HG02885 (cell line): Measurements from ENCODE around the gene TRMO.

ENCODE experiments used
- ATAC-seq: cut with Tn5 transposase; IDR thresholded peaks from one replicate; pipeline ENCODE4 v1.9.1; 2021; ENCODE audit warnings: mild to moderate bottlenecking; ENCODE audit not compliant: unreplicated experiment, poor library complexity

The TRMO gene

GRCh38 chr9:97906236-97906831 is 16.0 kb downstream of the TRMO start:
- ATAC-seq = no peak

- ATAC-seq = no peak
These were observed 17.1 kb downstream of the TRMO start for GRCh38 chr9:97905228-97905627.

- ATAC-seq = no peak
These were observed 17.6 kb downstream of the TRMO start for GRCh38 chr9:97904725-97905124.

GRCh38 chr9:97903177-97903576 is 19.1 kb downstream of the TRMO start:
- ATAC-seq = no peak

GRCh38 chr9:97900738-97901565 is 21.3 kb downstream of the TRMO start:
- ATAC-seq = no peak

- ATAC-seq = no peak
These were observed 22.1 kb downstream of the TRMO start for GRCh38 chr9:97900103-97900737.

- ATAC-seq = no peak
These were observed 26.5 kb downstream of the TRMO start for GRCh38 chr9:97895695-97896332.

- ATAC-seq = no peak
These were observed 27.1 kb downstream of the TRMO start for GRCh38 chr9:97895211-97895610.

GRCh38 chr9:97892421-97892820 is 29.9 kb downstream of the TRMO start:
- no peak for ATAC-seq

- ATAC-seq = no peak
These were observed 30.6 kb downstream of the TRMO start for GRCh38 chr9:97891736-97892135.

- no peak for ATAC-seq
These were observed 32.1 kb downstream of the TRMO start for GRCh38 chr9:97889941-97890887.

GRCh38 chr9:97880336-97880735 is 42.0 kb downstream of the TRMO start:
- ATAC-seq = no peak

- no peak for ATAC-seq
These were observed 46.2 kb downstream of the TRMO start for GRCh38 chr9:97876061-97876460.

GRCh38 chr9:97875111-97875510 is 47.2 kb downstream of the TRMO start:
- no peak for ATAC-seq

GRCh38 chr9:97874624-97875023 is 47.7 kb downstream of the TRMO start:
- ATAC-seq = no peak

GRCh38 chr9:97873882-97874281 is 48.4 kb downstream of the TRMO start:
- ATAC-seq = no peak

- no peak for ATAC-seq
These were observed 48.9 kb downstream of the TRMO start for GRCh38 chr9:97873425-97873824.

- no peak for ATAC-seq
These were observed 53.4 kb downstream of the TRMO start for GRCh38 chr9:97868859-97869258.

GRCh38 chr9:97866848-97867247 is 55.5 kb downstream of the TRMO start:
- ATAC-seq = no peak

GRCh38 chr9:97866300-97866699 is 56.0 kb downstream of the TRMO start:
- no peak for ATAC-seq
